K562 (cell line): ENCODE data around the gene SEC14L2.

Experiments used
- FIP1L1 ChIP-seq: fragments of 200-400 bp; formaldehyde crosslinking; IDR thresholded peaks from 2 replicates; pipeline ENCODE4 v1.6.1; 2018; ENCODE audit warnings: mild to moderate bottlenecking, low read depth, low read length; ENCODE audit not compliant: poor library complexity, severe bottlenecking
- RNF2 ChIP-seq: sonication (generic); IDR thresholded peaks from 2 replicates; pipeline ENCODE4 v1.6.1; 2016
- TCF7L2 ChIP-seq: fragments of 150-350 bp; IDR thresholded peaks from 2 replicates; pipeline ENCODE4 v1.6.1; 2016; ENCODE audit warnings: low read depth, mild to moderate bottlenecking, low read length, moderate library complexity
- ZNF398 ChIP-seq: fragments of 250-450 bp; sonication (Bioruptor Pico); IDR thresholded peaks from 2 replicates; pipeline ENCODE4 v1.8.0; 2021; ENCODE audit warnings: moderate library complexity, mild to moderate bottlenecking, inconsistent platforms

DNA sequence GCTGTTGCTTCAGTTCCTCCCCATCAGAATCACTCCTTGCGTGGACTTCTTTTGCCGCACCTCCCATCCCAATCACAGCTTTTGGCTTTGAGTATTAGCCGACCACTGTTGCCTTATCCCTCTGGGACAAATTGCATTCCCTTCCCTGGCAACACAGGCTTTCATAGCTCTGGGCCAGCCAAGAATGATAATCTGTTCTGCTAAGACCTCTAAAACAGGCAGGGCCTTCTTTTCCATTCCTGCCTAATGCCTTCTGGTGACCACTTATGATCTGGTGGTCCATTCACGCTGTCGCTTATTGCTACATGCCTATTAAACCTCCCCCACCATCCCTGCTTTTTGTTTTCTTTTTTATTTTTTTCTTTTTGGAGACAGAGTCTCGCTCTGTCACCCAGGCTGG, 9.6 kb downstream of the SEC14L2 start:
- TF ChIP-seq RNF2 (no peak), FIP1L1 (no peak), TCF7L2 (no peak), ZNF398 (no peak)
